Cardiac muscle cell (in vitro differentiated cells and primary cell): Measurements from ENCODE around the gene RBM34. TPM values are rescaled to one million over a fixed set of nuclear protein-coding genes. Genes with fewer than 3 reads are reported as not detected.

Experiments used
- DNase-seq, 2 donors: peaks; one replicate each; pipeline versions ENCODE4 v3.0.0 to v3.0.0-alpha.2; 2010 to 2017; ENCODE audit warnings: low read depth in 1 of 2, low spot score in 1 of 2
- H3K27ac ChIP-seq: fragments of 200-600 bp; sonication (generic); 2 replicates; pipeline ENCODE4 v1.5.1; 2016
- H3K27me3 ChIP-seq: fragments of 200-600 bp; sonication (generic); 2 replicates; pipeline ENCODE4 v1.6.0; 2016; ENCODE audit warnings: control low read depth
- H3K36me3 ChIP-seq: fragments of 200-600 bp; sonication (generic); 2 replicates; pipeline ENCODE4 v1.5.1; 2016; ENCODE audit warnings: control low read depth
- H3K4me1 ChIP-seq: fragments of 200-600 bp; sonication (generic); 2 replicates; pipeline ENCODE4 v1.8.1; 2017; ENCODE audit warnings: low read depth, mild to moderate bottlenecking, mixed run types
- H3K4me3 ChIP-seq: fragments of 200-600 bp; sonication (generic); 2 replicates; pipeline ENCODE4 v1.5.1; 2016; ENCODE audit warnings: mild to moderate bottlenecking
- H3K9me3 ChIP-seq: fragments of 200-600 bp; sonication (generic); 2 replicates; pipeline ENCODE4 v1.5.1; 2017; ENCODE audit warnings: low read depth, mild to moderate bottlenecking, control low read depth
- polyA plus RNA-seq: library from polyadenylated mRNA; unstranded; fragments of >200 nt; fragmentation: Nextera tagmentation; extraction: Ambion mirVana; gene quantifications from 2 replicates; pipeline ENCODE4 v1.2.1, GENCODE V29; 2016
- total RNA-seq: library from RNA; depleted of rRNA; stranded (reverse); fragments of >200 nt; gene quantifications from 2 replicates; pipeline ENCODE4 v1.2.3, GENCODE V29; 2016
- TF ChIP-seq, protein P1 (sequence below): IDR thresholded peaks from 2 replicates; pipeline ENCODE4 v1.5.1; 2012; ENCODE audit warnings: low read depth, mild to moderate bottlenecking, low read length

RBM34 gene
- total and polyA plus RNA-seq, 2 experiments from 2014 or later = 40.7 to 63.8 TPM

DNA sequence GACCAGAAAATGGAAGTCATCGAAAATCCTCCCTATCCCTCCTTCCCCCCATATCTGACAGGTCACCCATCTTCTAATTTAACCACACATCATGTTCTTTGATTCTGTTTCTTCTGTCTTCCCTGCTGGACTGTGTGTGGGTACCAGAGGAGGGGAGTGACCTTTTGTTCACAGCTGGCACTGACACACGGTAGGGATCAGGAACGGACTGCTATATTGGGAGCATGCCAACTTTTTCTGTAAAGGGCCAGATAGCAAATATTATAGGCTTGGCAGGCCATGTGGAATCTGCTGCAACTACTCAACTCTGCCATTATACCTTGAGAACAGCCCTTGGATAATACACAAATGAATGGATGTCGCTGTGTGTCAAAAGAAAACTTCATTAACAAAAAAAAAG is 24.9 kb downstream of the RBM34 start:
- peak in 1 of 2 donors; percentile 9 for DNase-seq
- Histone ChIP-seq H3K36me3 (peaks cover 38% of the 10 kb centered on the region), H3K27me3 (no peaks in the 10 kb centered on the region), H3K4me1 (no peaks in the 10 kb centered on the region), H3K4me3 (no peak overlapping the region), H3K27ac (no peak overlapping the region), H3K9me3 (no peaks in the 10 kb centered on the region)
- TF ChIP-seq, protein P1, sequence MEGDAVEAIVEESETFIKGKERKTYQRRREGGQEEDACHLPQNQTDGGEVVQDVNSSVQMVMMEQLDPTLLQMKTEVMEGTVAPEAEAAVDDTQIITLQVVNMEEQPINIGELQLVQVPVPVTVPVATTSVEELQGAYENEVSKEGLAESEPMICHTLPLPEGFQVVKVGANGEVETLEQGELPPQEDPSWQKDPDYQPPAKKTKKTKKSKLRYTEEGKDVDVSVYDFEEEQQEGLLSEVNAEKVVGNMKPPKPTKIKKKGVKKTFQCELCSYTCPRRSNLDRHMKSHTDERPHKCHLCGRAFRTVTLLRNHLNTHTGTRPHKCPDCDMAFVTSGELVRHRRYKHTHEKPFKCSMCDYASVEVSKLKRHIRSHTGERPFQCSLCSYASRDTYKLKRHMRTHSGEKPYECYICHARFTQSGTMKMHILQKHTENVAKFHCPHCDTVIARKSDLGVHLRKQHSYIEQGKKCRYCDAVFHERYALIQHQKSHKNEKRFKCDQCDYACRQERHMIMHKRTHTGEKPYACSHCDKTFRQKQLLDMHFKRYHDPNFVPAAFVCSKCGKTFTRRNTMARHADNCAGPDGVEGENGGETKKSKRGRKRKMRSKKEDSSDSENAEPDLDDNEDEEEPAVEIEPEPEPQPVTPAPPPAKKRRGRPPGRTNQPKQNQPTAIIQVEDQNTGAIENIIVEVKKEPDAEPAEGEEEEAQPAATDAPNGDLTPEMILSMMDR = no peak

DNA sequence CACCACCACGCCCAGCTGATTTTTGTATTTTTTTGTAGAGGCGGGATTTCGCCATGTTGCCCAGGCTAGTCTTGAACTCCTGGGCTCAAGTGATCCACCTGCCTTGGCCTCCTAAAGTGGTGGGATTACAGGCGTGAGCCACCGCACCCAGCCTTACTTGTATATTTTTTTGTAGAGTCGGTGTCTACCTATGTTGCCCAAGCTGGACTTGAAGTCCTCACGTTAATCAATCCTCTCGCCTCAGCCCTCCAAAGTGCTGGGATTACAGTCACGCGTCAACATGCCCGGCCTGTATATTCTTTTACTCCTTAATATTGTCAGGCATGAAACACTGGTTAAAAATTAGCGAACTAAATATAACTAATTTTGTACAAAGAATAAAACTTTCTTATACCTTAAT is 26.9 kb downstream of the RBM34 start:
- no peak for DNase-seq
- Histone ChIP-seq H3K4me3 (no peak overlapping the region), H3K9me3 (no peaks in the 10 kb centered on the region), H3K27ac (no peak overlapping the region), H3K4me1 (no peaks in the 10 kb centered on the region), H3K27me3 (no peaks in the 10 kb centered on the region), H3K36me3 (peaks cover 38% of the 10 kb centered on the region)
- TF ChIP-seq, protein P1 = no peak

DNA sequence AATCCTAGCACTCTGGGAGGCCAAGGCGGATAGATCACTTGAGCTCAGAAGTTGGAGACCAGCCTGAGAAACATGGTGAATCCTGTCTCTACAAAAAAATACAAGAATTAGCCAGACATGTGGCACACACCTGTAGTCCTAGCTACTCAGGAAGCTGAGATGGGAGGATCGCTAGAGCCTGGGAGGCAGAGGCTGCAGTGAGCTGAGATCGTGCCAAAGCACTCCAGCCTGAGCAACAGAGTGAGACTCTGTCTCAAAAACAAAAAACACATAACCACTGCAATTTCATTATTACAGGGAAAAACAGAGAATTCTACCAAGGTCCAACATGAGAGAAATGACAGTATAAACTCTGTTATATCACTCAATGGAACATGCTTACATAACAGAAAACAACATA is 28.0 kb downstream of the RBM34 start:
- no peak overlapping the region for H3K27ac ChIP-seq
- no peaks in the 10 kb centered on the region for H3K9me3 ChIP-seq
- H3K4me3 ChIP-seq = no peak overlapping the region
- DNase-seq = no peak
- peaks cover 31% of the 10 kb centered on the region for H3K36me3 ChIP-seq
- no peaks in the 10 kb centered on the region for H3K27me3 ChIP-seq
- TF ChIP-seq, protein P1 = no peak
- H3K4me1 ChIP-seq = no peaks in the 10 kb centered on the region

DNA sequence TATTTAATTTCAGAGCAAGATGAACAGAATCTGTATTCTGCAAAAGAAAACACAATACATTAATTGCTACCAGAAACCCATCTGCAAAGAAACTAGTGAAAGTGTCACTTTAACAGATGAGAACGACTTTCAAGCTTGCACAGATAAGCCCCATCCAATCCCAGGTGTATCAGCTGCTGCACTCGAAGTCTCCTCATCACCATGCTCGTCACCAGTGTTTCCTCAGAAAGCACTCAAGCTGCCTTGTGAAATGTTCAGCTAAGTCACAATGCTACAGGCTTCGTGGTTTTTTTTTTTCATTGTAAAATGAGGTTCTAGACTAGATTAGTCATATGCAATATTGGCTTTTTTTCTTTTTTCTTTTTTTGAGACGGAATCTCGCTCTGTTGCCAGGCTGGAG is 29.1 kb downstream of the RBM34 start:
- H3K9me3 ChIP-seq = no peaks in the 10 kb centered on the region
- no peak for DNase-seq
- H3K4me1 ChIP-seq = peaks cover 7% of the 10 kb centered on the region
- TF ChIP-seq, protein P1 = no peak
- H3K4me3 ChIP-seq = no peak overlapping the region
- H3K27ac ChIP-seq = no peak overlapping the region
- peaks cover 25% of the 10 kb centered on the region for H3K36me3 ChIP-seq
- H3K27me3 ChIP-seq = no peaks in the 10 kb centered on the region

DNA sequence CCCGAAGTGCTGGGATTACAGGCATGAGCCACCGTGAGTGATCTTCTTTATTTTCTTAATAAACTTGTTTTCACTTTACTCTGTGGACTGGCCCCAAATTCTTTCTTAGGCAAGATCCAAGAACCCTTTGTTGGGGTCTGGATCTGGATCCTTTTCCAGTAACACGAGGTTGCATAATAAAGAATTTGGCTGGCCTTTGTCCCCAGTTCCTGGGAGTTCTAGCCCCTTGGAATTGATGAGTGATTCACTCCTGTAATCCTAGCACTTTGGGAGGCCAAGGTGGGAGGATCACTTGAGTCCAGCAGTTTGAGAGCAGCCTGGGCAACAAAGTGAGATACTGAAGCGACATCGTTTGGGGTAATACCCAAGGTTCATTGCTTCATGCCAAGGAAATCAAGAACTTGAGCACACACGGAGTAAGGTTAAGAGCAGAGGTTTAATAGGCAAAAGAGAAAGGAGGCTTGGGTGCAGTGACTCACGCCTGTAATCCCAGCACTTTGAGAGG is 30.2 kb downstream of the RBM34 start:
- H3K36me3 ChIP-seq = peaks cover 13% of the 10 kb centered on the region
- no peak for DNase-seq
- peaks cover 11% of the 10 kb centered on the region for H3K4me1 ChIP-seq
- H3K27ac ChIP-seq = no peak overlapping the region
- H3K27me3 ChIP-seq = no peaks in the 10 kb centered on the region
- no peak overlapping the region for H3K4me3 ChIP-seq
- H3K9me3 ChIP-seq = no peaks in the 10 kb centered on the region
- TF ChIP-seq, protein P1 = no peak
